A673 (cell line): ENCODE measurements around the gene HOXA13. TPM values are rescaled to one million over a fixed set of nuclear protein-coding genes. Genes with fewer than 3 reads are reported as not detected.
A peak's percentile ranks its signal among the peaks of the same experiment; 100 is the strongest.

Experiments
- BruUV-seq: library from RNA; stranded (reverse); fragments of 400-500 nt; replicated peaks from 2 replicates; lab custom pipeline; 2021; lab: Mats Ljungman, UMichigan
- CTCF ChIA-PET: fragments of 300-600 bp; sonication (Branson Sonifier 250); formaldehyde crosslinking; loops from one replicate; lab custom pipeline; 2022; ENCODE audit warnings: antibody characterized with exemption; lab: Charles Lee
- POLR2A ChIA-PET: fragments of 300-600 bp; sonication (Branson Sonifier 250); formaldehyde crosslinking; loops from one replicate; lab custom pipeline; 2022; ENCODE audit warnings: antibody characterized with exemption; ENCODE audit not compliant: low non-redundant PET; lab: Charles Lee
- DNase-seq: peaks from one replicate; pipeline ENCODE4 v3.0.0-alpha.2; 2015; ENCODE audit warnings: low spot score
- H3K27ac ChIP-seq: fragments of 200-600 bp; sonication (generic); 2 replicates; pipeline ENCODE4 v1.5.1; 2016; ENCODE audit warnings: mixed run types, low read depth, mild to moderate bottlenecking, mixed read lengths, antibody characterized with exemption, low read length; ENCODE audit not compliant: poor library complexity, severe bottlenecking
- H3K27me3 ChIP-seq: fragments of 200-600 bp; sonication (generic); replicated peaks from 2 replicates; pipeline ENCODE4 v1.6.1; 2017; ENCODE audit warnings: mixed run types, low read depth, mild to moderate bottlenecking, mixed read lengths, antibody characterized with exemption, low read length; ENCODE audit not compliant: insufficient read depth, poor library complexity
- H3K36me3 ChIP-seq: fragments of 200-600 bp; sonication (generic); 2 replicates; pipeline ENCODE4 v1.6.1; 2016; ENCODE audit warnings: mixed run types, mild to moderate bottlenecking, mixed read lengths, antibody characterized with exemption, low read length; ENCODE audit not compliant: insufficient read depth, poor library complexity, severe bottlenecking
- H3K4me1 ChIP-seq: fragments of 200-600 bp; sonication (generic); 2 replicates; pipeline ENCODE4 v1.6.1; 2017; ENCODE audit warnings: mixed run types, mild to moderate bottlenecking, mixed read lengths, antibody characterized with exemption, low read length; ENCODE audit not compliant: insufficient read depth, poor library complexity, severe bottlenecking
- H3K4me3 ChIP-seq: fragments of 200-600 bp; sonication (generic); 2 replicates; pipeline ENCODE4 v1.5.1; 2016; ENCODE audit warnings: low read depth, mixed run types, mild to moderate bottlenecking, mixed read lengths, low read length; ENCODE audit not compliant: poor library complexity, severe bottlenecking
- H3K9me3 ChIP-seq: fragments of 200-600 bp; sonication (generic); 2 replicates; pipeline ENCODE4 v1.6.1; 2016; ENCODE audit warnings: mixed run types, low read depth, mild to moderate bottlenecking, mixed read lengths, antibody characterized with exemption, low read length; ENCODE audit not compliant: poor library complexity, severe bottlenecking
- CTCF ChIP-seq: fragments of 300-800, 200-600 bp; sonication (generic); conservative IDR thresholded peaks from 2 replicates; pipeline ENCODE4 v1.5.1; 2017; ENCODE audit warnings: low read depth, mild to moderate bottlenecking, antibody characterized with exemption, low read length, moderate library complexity, mixed read lengths
- EZH2 ChIP-seq: fragments of 200-600 bp; sonication (generic); IDR thresholded peaks from 2 replicates; pipeline ENCODE4 v1.6.1; 2017; ENCODE audit warnings: borderline replicate concordance, low read depth, mild to moderate bottlenecking, mixed read lengths, antibody characterized with exemption, low read length; ENCODE audit not compliant: poor library complexity, severe bottlenecking
- intact Hi-C: fragments of 100-400 bp; cut with micrococcal nuclease; formaldehyde crosslinking; loops from one replicate; pipeline ENCODE4 v1.10.0; 2022; ENCODE audit not compliant: unreplicated experiment
- total RNA-seq: library from RNA; stranded (reverse); gene quantifications from 2 replicates; pipeline ENCODE4 v1.2.3, GENCODE V29; 2021

The HOXA13 gene
- total RNA-seq, 1 experiment from 2014 or later = not detected

- Histone ChIP-seq H3K36me3 (no peaks in the 10 kb centered on the region), H3K27ac (no peak overlapping the region), H3K9me3 (no peaks in the 10 kb centered on the region), H3K4me1 (no peaks in the 10 kb centered on the region), H3K27me3 (peaks cover 94% of the 10 kb centered on the region), H3K4me3 (no peak overlapping the region)
- POLR2A ChIA-PET = no interaction called here
- TF ChIP-seq EZH2 (no peak), CTCF (no peak)
- intact Hi-C loops = loop anchor here (2.0 to 5.0 kb wide), 5 partner anchors 380 to 900 kb away; no protein-coding TSS in a partner anchor
- BruUV-seq = no TSS peak
- no peak for DNase-seq
- CTCF ChIA-PET = no interaction called here
These were observed 2.5 kb downstream of the HOXA13 start for GRCh38 chr7:27197137-27198042.

- no peaks in the 10 kb centered on the region for H3K4me1 ChIP-seq
- intact Hi-C loops = loop anchor here (2.0 to 5.0 kb wide), 5 partner anchors 381 to 901 kb away; no protein-coding TSS in a partner anchor
- TF ChIP-seq EZH2 (no peak), CTCF (peak; percentile 86)
- H3K27ac ChIP-seq = no peak overlapping the region
- no peaks in the 10 kb centered on the region for H3K9me3 ChIP-seq
- ChIA-PET CTCF (interaction anchor here (0.5 to 1.7 kb wide), 10 partner anchors 9 to 898 kb away, joined by 3 to 11 read pairs (median 4); no protein-coding TSS in a partner anchor), POLR2A (no interaction called here)
- H3K27me3 ChIP-seq = peaks cover 94% of the 10 kb centered on the region
- no peaks in the 10 kb centered on the region for H3K36me3 ChIP-seq
- H3K4me3 ChIP-seq = no peak overlapping the region
- DNase-seq = peak; percentile 61
- BruUV-seq = no TSS peak
These were observed 3.6 kb downstream of the HOXA13 start for GRCh38 chr7:27196287-27196767.

- no peak for DNase-seq
- POLR2A ChIA-PET = no interaction called here
These were observed 5.1 kb downstream of the HOXA13 start for GRCh38 chr7:27194686-27195379.

More at GRCh38 chr7:27194686-27195379, 5.1 kb downstream of the HOXA13 start:
- H3K27ac ChIP-seq = no peak overlapping the region
- H3K4me1 ChIP-seq = no peaks in the 10 kb centered on the region
- no peak overlapping the region for H3K4me3 ChIP-seq
- CTCF ChIA-PET = interaction anchor here (1.7 kb wide), 2 partner anchors 8 to 411 kb away, joined by 4 to 6 read pairs; no protein-coding TSS in a partner anchor
- TF ChIP-seq CTCF = no peak
- peak; percentile 26 for TF ChIP-seq EZH2
- no TSS peak for BruUV-seq
- peaks cover 96% of the 10 kb centered on the region for H3K27me3 ChIP-seq
- intact Hi-C loops = loop anchor here (1.0 to 5.0 kb wide), 4 partner anchors 382 to 902 kb away; no protein-coding TSS in a partner anchor
- H3K9me3 ChIP-seq = no peaks in the 10 kb centered on the region
- no peaks in the 10 kb centered on the region for H3K36me3 ChIP-seq
